Measurements from ENCODE around the gene TRIM63. TPM values are rescaled to one million over a fixed set of nuclear protein-coding genes. Genes with fewer than 3 reads are reported as not detected.

TRIM63 gene
- total RNA-seq, 1 donor from 2014 or later = 30.3 TPM

- no peak overlapping the region for H3K4me3 ChIP-seq (ENCODE audit: low read length in 3 of 3)
- no peaks in the 10 kb centered on the region for H3K27me3 ChIP-seq (ENCODE audit: control insufficient read depth in 3 of 3, insufficient read depth in 3 of 3, low read length in 3 of 3)
- H3K27ac ChIP-seq (ENCODE audit: low read depth, low read length) = no peak overlapping the region
- H3K4me1 ChIP-seq (ENCODE audit: control insufficient read depth in 3 of 3, insufficient read depth in 3 of 3, low read length in 3 of 3) = peaks cover 14 to 27% (median 22%) of the 10 kb centered on the region in 3 donors
- no peaks in the 10 kb centered on the region for H3K9me3 ChIP-seq (ENCODE audit: control insufficient read depth in 3 of 3, low read length in 3 of 3)
- no peak overlapping the region for H3K9ac ChIP-seq (ENCODE audit: low read depth in 1 of 3, low read length in 3 of 3)
- H3K36me3 ChIP-seq (ENCODE audit: control insufficient read depth in 3 of 3, insufficient read depth in 3 of 3, low read length in 3 of 3) = no peaks in the 10 kb centered on the region
Measured at GRCh38 chr1:26014179-26014578, 53.3 kb downstream of the TRIM63 start.

GRCh38 chr1:26012864-26013263, 54.6 kb downstream of the TRIM63 start:
- peaks cover 14 to 17% (median 15%) of the 10 kb centered on the region in 3 donors for H3K4me1 ChIP-seq (ENCODE audit: control insufficient read depth in 3 of 3, insufficient read depth in 3 of 3, low read length in 3 of 3)

DNA sequence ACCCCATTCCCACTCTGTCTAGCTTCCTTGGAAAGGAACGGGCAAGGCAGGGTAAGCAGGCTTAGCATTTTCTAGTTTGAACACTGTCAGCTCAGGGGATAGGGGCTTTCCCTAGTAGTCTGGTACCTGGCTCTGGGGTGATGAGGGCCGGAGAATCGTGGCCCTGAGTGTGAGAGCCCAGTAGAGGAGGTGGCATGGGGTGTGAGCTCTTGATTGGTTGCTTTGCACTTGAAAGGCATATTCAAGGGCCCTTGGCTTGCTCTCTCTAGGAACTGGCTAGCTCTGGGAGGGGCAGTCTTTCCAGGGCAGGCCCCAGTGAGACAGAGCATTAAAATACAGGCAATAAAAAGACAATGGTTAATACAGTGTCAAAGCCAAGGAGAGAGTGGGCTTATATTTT, 56.6 kb downstream of the TRIM63 start:
- no peaks in the 10 kb centered on the region for H3K9me3 ChIP-seq (ENCODE audit: control insufficient read depth in 3 of 3, low read length in 3 of 3)
- peaks cover 0 to under 1% (median 0%) of the 10 kb centered on the region in 3 donors for H3K4me1 ChIP-seq (ENCODE audit: control insufficient read depth in 3 of 3, insufficient read depth in 3 of 3, low read length in 3 of 3)
- no peak overlapping the region for H3K4me3 ChIP-seq (ENCODE audit: low read length in 3 of 3)
- H3K9ac ChIP-seq (ENCODE audit: low read depth in 1 of 3, low read length in 3 of 3) = no peak overlapping the region
- no peaks in the 10 kb centered on the region for H3K27me3 ChIP-seq (ENCODE audit: control insufficient read depth in 3 of 3, insufficient read depth in 3 of 3, low read length in 3 of 3)
- H3K27ac ChIP-seq (ENCODE audit: low read depth, low read length) = no peak overlapping the region
- no peaks in the 10 kb centered on the region for H3K36me3 ChIP-seq (ENCODE audit: control insufficient read depth in 3 of 3, insufficient read depth in 3 of 3, low read length in 3 of 3)

More at GRCh38 chr1:26012864-26013263, 54.6 kb downstream of the TRIM63 start:
- no peak overlapping the region for H3K9ac ChIP-seq (ENCODE audit: low read depth in 1 of 3, low read length in 3 of 3)
- no peaks in the 10 kb centered on the region for H3K27me3 ChIP-seq (ENCODE audit: control insufficient read depth in 3 of 3, insufficient read depth in 3 of 3, low read length in 3 of 3)
- no peaks in the 10 kb centered on the region for H3K36me3 ChIP-seq (ENCODE audit: control insufficient read depth in 3 of 3, insufficient read depth in 3 of 3, low read length in 3 of 3)
- H3K27ac ChIP-seq (ENCODE audit: low read depth, low read length) = no peak overlapping the region
- H3K9me3 ChIP-seq (ENCODE audit: control insufficient read depth in 3 of 3, low read length in 3 of 3) = no peaks in the 10 kb centered on the region
- no peak overlapping the region for H3K4me3 ChIP-seq (ENCODE audit: low read length in 3 of 3)

GRCh38 chr1:26009796-26010447, 57.5 kb downstream of the TRIM63 start:
- no peak overlapping the region for H3K4me3 ChIP-seq (ENCODE audit: low read length in 3 of 3)
- H3K27ac ChIP-seq (ENCODE audit: low read depth, low read length) = no peak overlapping the region
- peaks cover 0 to 2% (median 0%) of the 10 kb centered on the region in 3 donors for H3K36me3 ChIP-seq (ENCODE audit: control insufficient read depth in 3 of 3, insufficient read depth in 3 of 3, low read length in 3 of 3)
- no peaks in the 10 kb centered on the region for H3K27me3 ChIP-seq (ENCODE audit: control insufficient read depth in 3 of 3, insufficient read depth in 3 of 3, low read length in 3 of 3)
- peaks cover 0 to 3% (median 0%) of the 10 kb centered on the region in 3 donors for H3K4me1 ChIP-seq (ENCODE audit: control insufficient read depth in 3 of 3, insufficient read depth in 3 of 3, low read length in 3 of 3)
- no peak overlapping the region for H3K9ac ChIP-seq (ENCODE audit: low read depth in 1 of 3, low read length in 3 of 3)
- H3K9me3 ChIP-seq (ENCODE audit: control insufficient read depth in 3 of 3, low read length in 3 of 3) = no peaks in the 10 kb centered on the region

GRCh38 chr1:26006710-26007109, 60.7 kb downstream of the TRIM63 start:
- H3K27me3 ChIP-seq (ENCODE audit: control insufficient read depth in 3 of 3, insufficient read depth in 3 of 3, low read length in 3 of 3) = no peaks in the 10 kb centered on the region
- no peaks in the 10 kb centered on the region for H3K9me3 ChIP-seq (ENCODE audit: control insufficient read depth in 3 of 3, low read length in 3 of 3)
- no peak overlapping the region for H3K9ac ChIP-seq (ENCODE audit: low read depth in 1 of 3, low read length in 3 of 3)
- H3K4me1 ChIP-seq (ENCODE audit: control insufficient read depth in 3 of 3, insufficient read depth in 3 of 3, low read length in 3 of 3) = peaks cover 0 to 3% (median 0%) of the 10 kb centered on the region in 3 donors
- no peak overlapping the region for H3K4me3 ChIP-seq (ENCODE audit: low read length in 3 of 3)
- peaks cover 0 to 3% (median 0%) of the 10 kb centered on the region in 3 donors for H3K36me3 ChIP-seq (ENCODE audit: control insufficient read depth in 3 of 3, insufficient read depth in 3 of 3, low read length in 3 of 3)
- H3K27ac ChIP-seq (ENCODE audit: low read depth, low read length) = no peak overlapping the region

DNA sequence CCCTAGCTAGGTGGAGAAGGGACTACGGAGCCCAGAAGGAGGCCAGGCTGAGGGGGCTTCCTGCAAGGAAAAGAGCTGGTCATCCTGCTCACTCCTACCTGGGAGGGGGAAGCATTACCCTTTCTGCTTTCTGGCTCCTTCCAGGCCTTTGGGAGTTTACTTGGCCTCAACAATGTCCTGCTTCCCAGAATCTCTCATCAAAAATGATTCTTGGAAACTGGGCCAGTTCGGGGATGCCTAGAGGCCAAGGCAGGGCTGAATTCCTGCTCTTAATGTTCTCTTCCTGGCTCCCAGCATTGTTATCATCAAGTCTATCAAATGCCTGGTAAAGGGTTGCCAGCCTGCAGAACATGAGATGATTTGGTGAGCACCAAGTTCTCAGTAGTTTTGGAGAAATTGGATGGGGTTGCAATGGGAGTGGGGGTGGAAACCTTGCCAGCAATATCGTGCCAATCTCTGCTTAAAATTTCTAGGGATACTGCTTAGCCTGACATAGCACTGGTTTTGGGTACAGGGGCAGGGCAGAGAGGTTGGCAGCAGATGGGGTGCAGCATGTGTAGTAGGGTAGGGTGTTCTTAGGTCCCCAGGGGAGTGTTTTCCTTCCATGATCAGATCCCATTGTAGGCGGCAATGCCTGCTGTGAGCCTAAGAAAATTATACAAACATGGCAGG, 61.9 kb downstream of the TRIM63 start:
- Histone ChIP-seq H3K27ac (ENCODE audit: low read depth, low read length) (no peak overlapping the region), H3K9ac (ENCODE audit: low read depth in 1 of 3, low read length in 3 of 3) (no peak overlapping the region), H3K4me1 (ENCODE audit: control insufficient read depth in 3 of 3, insufficient read depth in 3 of 3, low read length in 3 of 3) (peaks cover 0 to 3% (median 0%) of the 10 kb centered on the region in 3 donors), H3K36me3 (ENCODE audit: control insufficient read depth in 3 of 3, insufficient read depth in 3 of 3, low read length in 3 of 3) (peaks cover 0 to 3% (median 0%) of the 10 kb centered on the region in 3 donors), H3K4me3 (ENCODE audit: low read length in 3 of 3) (no peak overlapping the region), H3K9me3 (ENCODE audit: control insufficient read depth in 3 of 3, low read length in 3 of 3) (no peaks in the 10 kb centered on the region), H3K27me3 (ENCODE audit: control insufficient read depth in 3 of 3, insufficient read depth in 3 of 3, low read length in 3 of 3) (no peaks in the 10 kb centered on the region)

- no peak overlapping the region for H3K27ac ChIP-seq (ENCODE audit: low read depth, low read length)
- H3K9ac ChIP-seq (ENCODE audit: low read depth in 1 of 3, low read length in 3 of 3) = no peak overlapping the region
- peaks cover 0 to 3% (median 0%) of the 10 kb centered on the region in 3 donors for H3K36me3 ChIP-seq (ENCODE audit: control insufficient read depth in 3 of 3, insufficient read depth in 3 of 3, low read length in 3 of 3)
- no peak overlapping the region for H3K4me3 ChIP-seq (ENCODE audit: low read length in 3 of 3)
- no peaks in the 10 kb centered on the region for H3K9me3 ChIP-seq (ENCODE audit: control insufficient read depth in 3 of 3, low read length in 3 of 3)
- H3K27me3 ChIP-seq (ENCODE audit: control insufficient read depth in 3 of 3, insufficient read depth in 3 of 3, low read length in 3 of 3) = no peaks in the 10 kb centered on the region
- peaks cover 2 to 8% (median 5%) of the 10 kb centered on the region in 3 donors for H3K4me1 ChIP-seq (ENCODE audit: control insufficient read depth in 3 of 3, insufficient read depth in 3 of 3, low read length in 3 of 3)
Measured at GRCh38 chr1:26003756-26004155, 63.7 kb downstream of the TRIM63 start.

DNA sequence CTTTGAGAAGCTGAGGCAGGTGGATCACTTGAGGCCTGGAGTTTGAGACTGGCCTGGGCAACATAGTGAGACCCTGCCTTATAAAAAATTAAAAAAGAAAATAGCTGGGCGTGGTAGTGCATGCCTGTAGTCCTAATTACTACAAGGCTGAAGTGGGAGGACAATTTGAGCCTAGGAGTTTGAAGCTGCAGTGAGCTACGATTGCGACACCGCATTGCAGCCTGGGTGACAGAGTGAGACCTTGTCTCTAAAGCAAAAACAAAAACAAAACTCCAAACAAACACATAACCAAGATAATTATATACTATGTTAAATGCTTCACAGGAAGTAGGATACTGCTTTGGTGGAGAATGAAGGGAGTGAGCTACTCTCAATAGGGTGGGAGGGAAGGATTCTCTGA, 64.2 kb downstream of the TRIM63 start:
- no peaks in the 10 kb centered on the region for H3K9me3 ChIP-seq (ENCODE audit: control insufficient read depth in 3 of 3, low read length in 3 of 3)
- H3K27me3 ChIP-seq (ENCODE audit: control insufficient read depth in 3 of 3, insufficient read depth in 3 of 3, low read length in 3 of 3) = no peaks in the 10 kb centered on the region
- no peak overlapping the region for H3K9ac ChIP-seq (ENCODE audit: low read depth in 1 of 3, low read length in 3 of 3)
- H3K4me3 ChIP-seq (ENCODE audit: low read length in 3 of 3) = no peak overlapping the region
- no peak overlapping the region for H3K27ac ChIP-seq (ENCODE audit: low read depth, low read length)
- H3K36me3 ChIP-seq (ENCODE audit: control insufficient read depth in 3 of 3, insufficient read depth in 3 of 3, low read length in 3 of 3) = peaks cover 0 to 3% (median 0%) of the 10 kb centered on the region in 3 donors
- H3K4me1 ChIP-seq (ENCODE audit: control insufficient read depth in 3 of 3, insufficient read depth in 3 of 3, low read length in 3 of 3) = peaks cover 7 to 12% (median 10%) of the 10 kb centered on the region in 3 donors
